Uterus (tissue), 2 donors: ENCODE measurements around the gene CATSPER3.

ENCODE experiments used
- POLR2A ChIP-seq, 2 donors: fragments of 450-650 bp; IDR thresholded peaks; one replicate each; pipeline ENCODE4 v1.6.1; 2016; ENCODE audit warnings: antibody characterized with exemption in 2 of 2, mild to moderate bottlenecking in 1 of 2, moderate library complexity in 1 of 2
- TF ChIP-seq, protein P1 (sequence below), 4 experiments: fragments of 200-600 bp in 2 of 4; fragments of 450-650 bp in 2 of 4; sonication (generic) in 2 of 4; IDR thresholded peaks; one replicate each; pipeline ENCODE4 v1.5.1; 2016 to 2019; ENCODE audit warnings: antibody characterized with exemption in 4 of 4, mild to moderate bottlenecking in 2 of 4, moderate library complexity in 1 of 4

DNA sequence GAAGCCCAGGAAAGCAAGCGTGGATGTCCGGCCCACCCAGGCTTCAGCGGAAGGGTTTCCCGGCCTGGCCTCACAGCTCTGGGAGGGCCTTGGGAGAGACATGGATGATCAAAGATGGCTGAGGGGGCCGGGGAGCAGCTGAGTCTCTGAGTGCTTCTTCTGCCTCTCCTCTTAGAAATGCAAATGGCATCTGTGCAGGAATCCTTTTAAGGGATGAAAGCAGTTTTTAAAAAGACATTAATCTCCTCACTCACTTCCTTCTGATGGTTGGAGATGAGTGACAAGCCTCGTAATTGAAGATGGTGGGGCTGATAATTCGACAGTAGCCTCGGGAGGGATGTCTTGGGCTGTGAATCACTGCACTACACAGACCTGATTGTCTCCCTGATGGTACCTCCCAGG lies 90.6 kb downstream of the CATSPER3 start:
- TF ChIP-seq, protein P1, sequence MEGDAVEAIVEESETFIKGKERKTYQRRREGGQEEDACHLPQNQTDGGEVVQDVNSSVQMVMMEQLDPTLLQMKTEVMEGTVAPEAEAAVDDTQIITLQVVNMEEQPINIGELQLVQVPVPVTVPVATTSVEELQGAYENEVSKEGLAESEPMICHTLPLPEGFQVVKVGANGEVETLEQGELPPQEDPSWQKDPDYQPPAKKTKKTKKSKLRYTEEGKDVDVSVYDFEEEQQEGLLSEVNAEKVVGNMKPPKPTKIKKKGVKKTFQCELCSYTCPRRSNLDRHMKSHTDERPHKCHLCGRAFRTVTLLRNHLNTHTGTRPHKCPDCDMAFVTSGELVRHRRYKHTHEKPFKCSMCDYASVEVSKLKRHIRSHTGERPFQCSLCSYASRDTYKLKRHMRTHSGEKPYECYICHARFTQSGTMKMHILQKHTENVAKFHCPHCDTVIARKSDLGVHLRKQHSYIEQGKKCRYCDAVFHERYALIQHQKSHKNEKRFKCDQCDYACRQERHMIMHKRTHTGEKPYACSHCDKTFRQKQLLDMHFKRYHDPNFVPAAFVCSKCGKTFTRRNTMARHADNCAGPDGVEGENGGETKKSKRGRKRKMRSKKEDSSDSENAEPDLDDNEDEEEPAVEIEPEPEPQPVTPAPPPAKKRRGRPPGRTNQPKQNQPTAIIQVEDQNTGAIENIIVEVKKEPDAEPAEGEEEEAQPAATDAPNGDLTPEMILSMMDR (IDR thresholded peaks at IDR 0.05), result no peak
- TF ChIP-seq POLR2A (IDR thresholded peaks at IDR 0.05), result no peak
